ENCODE data around the gene MDH2. TPM values are rescaled to one million over a fixed set of nuclear protein-coding genes. Genes with fewer than 3 reads are reported as not detected.
"Not testable (repeated sequence)": the region's sequence is repeated elsewhere in the genome, so short reads cannot be mapped to it uniquely, and the experiment has no call there.

Gene MDH2
- total and polyA plus RNA-seq, 7 donors = 73.1 to 214 (median 90.3) TPM

GRCh38 chr7:76074306-76074971 lies 26.5 kb downstream of the MDH2 start:
- Histone ChIP-seq H3K36me3 (no peaks in the 10 kb centered on the region), H3K4me3 (no peak overlapping the region), H3K4me1 (peaks cover 0 to 29% (median 25%) of the 10 kb centered on the region in 4 donors), H3K27ac (no peak overlapping the region), H3K9me3 (no peaks in the 10 kb centered on the region), H3K27me3 (no peaks in the 10 kb centered on the region)
- intact Hi-C loops (cut with DNase I) = loop anchor here (10.0 kb wide), 1 partner anchor 240 kb away; no protein-coding TSS in a partner anchor
- DNase-seq = no peak
- TF ChIP-seq EP300 (IDR thresholded peaks at IDR 0.05) (no peak), POLR2AphosphoS5 (IDR thresholded peaks at IDR 0.05) (no peak), CTCF (IDR thresholded peaks at IDR 0.05) (no peak), POLR2A (IDR thresholded peaks at IDR 0.05) (no peak)
- WGBS, 2 donors = 97 to 98% methylated on average over 35 of the region's 35 CpGs

GRCh38 chr7:76074972-76075370 lies 27.1 kb downstream of the MDH2 start:
- Histone ChIP-seq H3K27ac (no peak overlapping the region), H3K27me3 (no peaks in the 10 kb centered on the region), H3K4me3 (no peak overlapping the region), H3K36me3 (no peaks in the 10 kb centered on the region), H3K9me3 (no peaks in the 10 kb centered on the region), H3K4me1 (peaks cover 0 to 24% (median 19%) of the 10 kb centered on the region in 4 donors)
- 93 to 95% methylated on average over 4 of the region's 4 CpGs for WGBS, 2 donors
- intact Hi-C loops (cut with DNase I) = loop anchor here (10.0 kb wide), 1 partner anchor 240 kb away; no protein-coding TSS in a partner anchor
- no peak for TF ChIP-seq CTCF (IDR thresholded peaks at IDR 0.05)
- no peak for DNase-seq

GRCh38 chr7:76076995-76077394 lies 29.1 kb downstream of the MDH2 start:
- H3K4me1 ChIP-seq = peaks cover 0 to 4% (median under 1%) of the 10 kb centered on the region in 4 donors
- no peaks in the 10 kb centered on the region for H3K9me3 ChIP-seq
- TF ChIP-seq POLR2A (IDR thresholded peaks at IDR 0.05) = no peak
- TF ChIP-seq CTCF (IDR thresholded peaks at IDR 0.05) = no peak
- TF ChIP-seq EP300 (IDR thresholded peaks at IDR 0.05) = no peak
- TF ChIP-seq POLR2AphosphoS5 (IDR thresholded peaks at IDR 0.05) = no peak
- no peaks in the 10 kb centered on the region for H3K27me3 ChIP-seq
- no peak for DNase-seq
- H3K36me3 ChIP-seq = no peaks in the 10 kb centered on the region
- 91% methylated on average over 6 of the region's 6 CpGs for WGBS, 2 donors
- H3K27ac ChIP-seq = peak overlapping the region in 1 of 4 donors; percentile 22
- H3K4me3 ChIP-seq = no peak overlapping the region
- intact Hi-C loops (cut with DNase I) = loop anchor here (10.0 kb wide), 1 partner anchor 238 kb away; no protein-coding TSS in a partner anchor

GRCh38 chr7:76077435-76077834 lies 29.5 kb downstream of the MDH2 start:
- DNase-seq = no peak
- TF ChIP-seq POLR2A (IDR thresholded peaks at IDR 0.05) = no peak
- no peak for TF ChIP-seq CTCF (IDR thresholded peaks at IDR 0.05)
- no peak for TF ChIP-seq POLR2AphosphoS5 (IDR thresholded peaks at IDR 0.05)
- no peak for TF ChIP-seq EP300 (IDR thresholded peaks at IDR 0.05)
- Histone ChIP-seq H3K27ac (no peak overlapping the region), H3K4me1 (no peaks in the 10 kb centered on the region), H3K4me3 (no peak overlapping the region), H3K36me3 (no peaks in the 10 kb centered on the region), H3K27me3 (no peaks in the 10 kb centered on the region), H3K9me3 (no peaks in the 10 kb centered on the region)
- WGBS, 2 donors = 48 to 60% methylated on average over 3 of the region's 3 CpGs
- intact Hi-C loops (cut with DNase I) = loop anchor here (10.0 kb wide), 1 partner anchor 237 kb away; no protein-coding TSS in a partner anchor

- WGBS, 2 donors = 89% methylated on average over 5 of the region's 5 CpGs
- H3K9me3 ChIP-seq = no peaks in the 10 kb centered on the region
- intact Hi-C loops (cut with DNase I) = no loop called here
- H3K27ac ChIP-seq = no peak overlapping the region
- H3K4me3 ChIP-seq = no peak overlapping the region
- no peaks in the 10 kb centered on the region for H3K27me3 ChIP-seq
- H3K4me1 ChIP-seq = no peaks in the 10 kb centered on the region
- DNase-seq = no peak
- TF ChIP-seq POLR2A (IDR thresholded peaks at IDR 0.05) (no peak), EP300 (IDR thresholded peaks at IDR 0.05) (no peak), CTCF (IDR thresholded peaks at IDR 0.05) (no peak)
- no peaks in the 10 kb centered on the region for H3K36me3 ChIP-seq
These were observed 32.3 kb downstream of the MDH2 start for GRCh38 chr7:76080204-76080603.

- H3K4me3 ChIP-seq; intact Hi-C loops (cut with DNase I); H3K4me1 ChIP-seq; H3K36me3 ChIP-seq; H3K9me3 ChIP-seq; DNase-seq; H3K27me3 ChIP-seq; H3K27ac ChIP-seq: not testable (repeated sequence)
- WGBS, 2 donors = 90 to 94% methylated on average over 2 of the region's 2 CpGs
These were observed 36.2 kb downstream of the MDH2 start for GRCh38 chr7:76084115-76084514.
